GM19043 (cell line): Measurements from ENCODE around the gene CYP3A7.
"Not testable (repeated sequence)": the region's sequence is repeated elsewhere in the genome, so short reads cannot be mapped to it uniquely, and the experiment has no call there.

Source experiments
- ATAC-seq: cut with Tn5 transposase; IDR thresholded peaks from one replicate; pipeline ENCODE4 v1.9.1; 2021; ENCODE audit warnings: low read depth; ENCODE audit not compliant: unreplicated experiment

CYP3A7 gene

GRCh38 chr7:99734987-99735386 is at the start of gene CYP3A7:
TSS of gene CYP3A7 (minus strand) at chr7:99735196. CDS start at chr7:99735093, 103 bp downstream.
- ATAC-seq, result no peak

- no peak for ATAC-seq
These were observed 49.0 kb upstream of the CYP3A7 start, which contains the start of gene CYP3A4 for GRCh38 chr7:99784007-99784406. TSS of gene CYP3A4 (minus strand) at chr7:99784184. CDS start at chr7:99784081, 103 bp downstream.

- ATAC-seq, result no peak
These were observed 47.3 kb upstream of the CYP3A7 start for GRCh38 chr7:99782012-99782953.

- ATAC-seq, result no peak
These were observed 45.6 kb upstream of the CYP3A7 start for GRCh38 chr7:99780588-99780987.

- no peak for ATAC-seq
These were observed 45.0 kb upstream of the CYP3A7 start for GRCh38 chr7:99779949-99780348.

GRCh38 chr7:99778880-99779279 is 43.9 kb upstream of the CYP3A7 start:
- ATAC-seq, result no peak

GRCh38 chr7:99773395-99773794 is 38.4 kb upstream of the CYP3A7 start:
- ATAC-seq, result not testable (repeated sequence)

- no peak for ATAC-seq
These were observed 37.6 kb upstream of the CYP3A7 start for GRCh38 chr7:99772565-99772964.

GRCh38 chr7:99769494-99769893 is 34.5 kb upstream of the CYP3A7 start:
- not testable (repeated sequence) for ATAC-seq

- no peak for ATAC-seq
These were observed 33.5 kb upstream of the CYP3A7 start for GRCh38 chr7:99768471-99768870.

GRCh38 chr7:99767662-99768061 is 32.7 kb upstream of the CYP3A7 start:
- peak; percentile 86 for ATAC-seq

- no peak for ATAC-seq
These were observed 31.6 kb upstream of the CYP3A7 start for GRCh38 chr7:99766484-99767099.

GRCh38 chr7:99764478-99764877 is 29.5 kb upstream of the CYP3A7 start:
- ATAC-seq, result no peak

GRCh38 chr7:99762680-99763327 is 27.8 kb upstream of the CYP3A7 start:
- ATAC-seq, result no peak

GRCh38 chr7:99755085-99755484 is 20.1 kb upstream of the CYP3A7 start:
- no peak for ATAC-seq

GRCh38 chr7:99752356-99752755 is 17.4 kb upstream of the CYP3A7 start:
- no peak for ATAC-seq

GRCh38 chr7:99751322-99752052 is 16.5 kb upstream of the CYP3A7 start:
- not testable (repeated sequence) for ATAC-seq

- ATAC-seq, result no peak
These were observed 14.0 kb upstream of the CYP3A7 start for GRCh38 chr7:99748846-99749579.

- ATAC-seq, result not testable (repeated sequence)
These were observed 11.9 kb upstream of the CYP3A7 start for GRCh38 chr7:99746915-99747314.

- not testable (repeated sequence) for ATAC-seq
These were observed 10.4 kb upstream of the CYP3A7 start for GRCh38 chr7:99745395-99745794.
